HCT116 (cell line): ENCODE results near the gene CSNK1G1. TPM values are rescaled to one million over a fixed set of nuclear protein-coding genes. Genes with fewer than 3 reads are reported as not detected.

Source experiments
- ATAC-seq: fragments of 200-7000 bp; cut with Tn5 transposase; 2 replicates; pipeline ENCODE4 v1.9.1; 2020; ENCODE audit warnings: mild to moderate bottlenecking, moderate library complexity
- BruUV-seq: library from RNA; stranded (reverse); fragments of 400-500 nt; replicated peaks from 2 replicates; lab custom pipeline; 2021; lab: Mats Ljungman, UMichigan
- CTCF ChIA-PET: fragments of 300-600 bp; sonication (Branson Sonifier 250); formaldehyde crosslinking; loops from one replicate; lab custom pipeline; 2021; ENCODE audit warnings: antibody characterized with exemption; lab: Charles Lee
- POLR2A ChIA-PET: fragments of 300-600, 350-600 bp; sonication (Branson Sonifier 250); formaldehyde crosslinking; loops from one replicate; lab custom pipeline; 2021; ENCODE audit warnings: antibody characterized with exemption; lab: Charles Lee
- RAD21 ChIA-PET, 2 experiments: fragments of 300-600 bp; sonication (Branson Sonifier 250); formaldehyde crosslinking; loops; one replicate each; lab custom pipeline; 2023; ENCODE audit warnings: low total read pairs in 2 of 2; ENCODE audit not compliant: uncharacterized antibody in 2 of 2, unreplicated experiment in 2 of 2, low non-redundant PET in 1 of 2; lab: Charles Lee
- DNase-seq: peaks from one replicate; pipeline ENCODE4 v3.0.0-alpha.2; 2010; ENCODE audit warnings: low read depth, low spot score
- H2AFZ ChIP-seq: fragments of 200-600 bp; shearing (Covaris generic), sonication (generic); 2 replicates; pipeline ENCODE4 v1.6.1; 2017; ENCODE audit warnings: low read depth, mixed run types, mixed read lengths, antibody characterized with exemption, low read length; ENCODE audit not compliant: poor library complexity, severe bottlenecking
- H3K27ac ChIP-seq: 2 replicates; pipeline ENCODE4 v1.5.1; 2012; ENCODE audit warnings: low read depth, low read length
- H3K27me3 ChIP-seq: fragments of 200-600 bp; sonication (generic); 2 replicates; pipeline ENCODE4 v1.6.1; 2016; ENCODE audit warnings: mixed run types, low read length, mixed read lengths; ENCODE audit not compliant: insufficient read depth
- H3K36me3 ChIP-seq, 2 experiments: fragments of 200-500 bp in 1 of 2; fragments of 200-600 bp in 1 of 2; sonication (Bioruptor generic) in 1 of 2; sonication (generic) in 1 of 2; 2 replicates each; pipeline versions ENCODE4 v1.5.1 to v1.6.1; 2014 to 2016; ENCODE audit warnings: low read length in 2 of 2, inconsistent platforms in 1 of 2, mixed read lengths in 1 of 2, mixed run types in 1 of 2; ENCODE audit not compliant: insufficient read depth in 2 of 2, control insufficient read depth in 1 of 2
- H3K4me1 ChIP-seq, 2 experiments: fragments of 200-600 bp in 1 of 2; sonication (generic) in 1 of 2; 2 replicates each; pipeline versions ENCODE4 v1.5.1 to v1.6.1; 2012 to 2017; ENCODE audit warnings: low read length in 2 of 2, inconsistent platforms in 1 of 2, mild to moderate bottlenecking in 1 of 2, mixed read lengths in 1 of 2, mixed run types in 1 of 2, moderate library complexity in 1 of 2; ENCODE audit not compliant: insufficient read depth in 2 of 2, control insufficient read depth in 1 of 2
- H3K4me2 ChIP-seq: fragments of 200-600 bp; sonication (generic); 2 replicates; pipeline ENCODE4 v1.6.1; 2017; ENCODE audit warnings: mixed run types, low read length, mixed read lengths
- H3K4me3 ChIP-seq, 2 experiments: fragments of 200-600 bp in 1 of 2; sonication (generic) in 1 of 2; replicated peaks in 1 of 2; 2 replicates each; pipeline ENCODE4 v1.5.1; 2011 to 2016; ENCODE audit warnings: low read length in 2 of 2, control low read depth in 1 of 2, low read depth in 1 of 2, mild to moderate bottlenecking in 1 of 2, mixed read lengths in 1 of 2, mixed run types in 1 of 2
- H3K79me2 ChIP-seq: fragments of 200-600 bp; sonication (generic); 2 replicates; pipeline ENCODE4 v1.6.1; 2017; ENCODE audit warnings: mild to moderate bottlenecking, mixed run types, low read length, moderate library complexity, mixed read lengths; ENCODE audit not compliant: insufficient read depth
- H3K9ac ChIP-seq: fragments of 200-600 bp; sonication (generic); 2 replicates; pipeline ENCODE4 v1.6.1; 2016; ENCODE audit warnings: low read length, mixed read lengths
- H3K9me2 ChIP-seq: fragments of 200-600 bp; sonication (generic), shearing (Covaris generic); 2 replicates; pipeline ENCODE4 v1.6.1; 2017; ENCODE audit warnings: mixed run types, mild to moderate bottlenecking, moderate library complexity; ENCODE audit not compliant: insufficient read depth
- H3K9me3 ChIP-seq, 2 experiments: fragments of 200-500 bp in 1 of 2; fragments of 200-600 bp in 1 of 2; sonication (Bioruptor generic) in 1 of 2; sonication (generic) in 1 of 2; 2 replicates each; pipeline ENCODE4 v1.6.1; 2014 to 2017; ENCODE audit warnings: low read length in 2 of 2, mixed read lengths in 2 of 2, inconsistent platforms in 1 of 2, low read depth in 1 of 2, mild to moderate bottlenecking in 1 of 2, mixed run types in 1 of 2, moderate library complexity in 1 of 2; ENCODE audit not compliant: control insufficient read depth in 1 of 2, insufficient read depth in 1 of 2
- H4K20me1 ChIP-seq: fragments of 200-600 bp; sonication (generic), shearing (Covaris generic); 2 replicates; pipeline ENCODE4 v1.6.1; 2017; ENCODE audit warnings: mixed run types, mild to moderate bottlenecking, moderate library complexity; ENCODE audit not compliant: insufficient read depth
- CBX3 ChIP-seq: IDR thresholded peaks from 2 replicates; pipeline ENCODE4 v1.6.1; 2012; ENCODE audit warnings: low read depth
- CEBPB ChIP-seq: IDR thresholded peaks from 2 replicates; pipeline ENCODE4 v1.6.1; 2012; ENCODE audit warnings: low read depth
- CTCF ChIP-seq, 3 experiments: fragments of 200-600 bp in 1 of 3; sonication (generic) in 1 of 3; IDR thresholded peaks in 2 of 3; conservative IDR thresholded peaks in 1 of 3; 2 replicates each; pipeline ENCODE4 v1.5.1; 2012 to 2017; ENCODE audit warnings: low read depth in 2 of 3, low read length in 2 of 3, antibody characterized with exemption in 1 of 3, borderline replicate concordance in 1 of 3, control low read depth in 1 of 3, mild to moderate bottlenecking in 1 of 3, mixed read lengths in 1 of 3, mixed run types in 1 of 3, moderate library complexity in 1 of 3; ENCODE audit not compliant: insufficient read depth in 1 of 3
- EGR1 ChIP-seq: IDR thresholded peaks from 2 replicates; pipeline ENCODE4 v1.6.1; 2012; ENCODE audit warnings: low read depth
- EZH2 ChIP-seq: fragments of 200-600 bp; sonication (generic); IDR thresholded peaks from 2 replicates; pipeline ENCODE4 v1.6.1; 2017; ENCODE audit warnings: antibody characterized with exemption, mixed run types
- EZH2phosphoT487 ChIP-seq: fragments of 200-600 bp; IDR thresholded peaks from 2 replicates; pipeline ENCODE4 v1.6.1; 2018; ENCODE audit warnings: antibody characterized with exemption, borderline replicate concordance
- JUND ChIP-seq: IDR thresholded peaks from 2 replicates; pipeline ENCODE4 v1.6.1; 2012
- MAX ChIP-seq: IDR thresholded peaks from 2 replicates; pipeline ENCODE4 v1.6.1; 2012
- POLR2A ChIP-seq: IDR thresholded peaks from 2 replicates; pipeline ENCODE4 v1.7.0; 2011; ENCODE audit warnings: borderline replicate concordance; ENCODE audit not compliant: insufficient read depth, insufficient read length; ENCODE audit errors: extremely low read depth
- RAD21 ChIP-seq: IDR thresholded peaks from 2 replicates; pipeline ENCODE4 v1.6.1; 2012; ENCODE audit warnings: low read depth, mild to moderate bottlenecking
- SIN3A ChIP-seq: IDR thresholded peaks from 2 replicates; pipeline ENCODE4 v1.6.1; 2012; ENCODE audit warnings: low read depth
- SP1 ChIP-seq: IDR thresholded peaks from 2 replicates; pipeline ENCODE4 v1.6.1; 2012; ENCODE audit warnings: low read depth
- TCF7L2 ChIP-seq: IDR thresholded peaks from 2 replicates; pipeline ENCODE4 v1.7.0; 2011; ENCODE audit warnings: borderline replicate concordance, inconsistent platforms; ENCODE audit not compliant: insufficient read depth, insufficient read length; ENCODE audit errors: extremely low read depth
- YY1 ChIP-seq: IDR thresholded peaks from 2 replicates; pipeline ENCODE4 v1.6.1; 2011; ENCODE audit warnings: low read length, low read depth, moderate library complexity, mild to moderate bottlenecking; ENCODE audit not compliant: insufficient replicate concordance; ENCODE audit errors: extremely low read depth
- ZFX ChIP-seq: fragments of 450-650 bp; IDR thresholded peaks from 2 replicates; pipeline ENCODE4 v1.6.1; 2017
- ZNF274 ChIP-seq: fragments of 200-500 bp; sonication (Bioruptor generic); IDR thresholded peaks from 2 replicates; pipeline ENCODE4 v1.6.1; 2014; ENCODE audit warnings: mild to moderate bottlenecking, low read depth, low read length, inconsistent platforms
- intact Hi-C: fragments of 100-400 bp; cut with micrococcal nuclease; formaldehyde crosslinking; loops from 2 replicates; pipeline ENCODE4 v1.10.0; 2022
- total RNA-seq: library from RNA; stranded (reverse); gene quantifications from one replicate; pipeline ENCODE4 v1.2.1, GENCODE V29; 2021; ENCODE audit not compliant: unreplicated experiment
- TF ChIP-seq, protein P1 (sequence below): IDR thresholded peaks from 2 replicates; pipeline ENCODE4 v1.6.1; 2012; ENCODE audit warnings: low read depth

Gene CSNK1G1
- total RNA-seq, 1 experiment from 2014 or later = 21.1 TPM

DNA sequence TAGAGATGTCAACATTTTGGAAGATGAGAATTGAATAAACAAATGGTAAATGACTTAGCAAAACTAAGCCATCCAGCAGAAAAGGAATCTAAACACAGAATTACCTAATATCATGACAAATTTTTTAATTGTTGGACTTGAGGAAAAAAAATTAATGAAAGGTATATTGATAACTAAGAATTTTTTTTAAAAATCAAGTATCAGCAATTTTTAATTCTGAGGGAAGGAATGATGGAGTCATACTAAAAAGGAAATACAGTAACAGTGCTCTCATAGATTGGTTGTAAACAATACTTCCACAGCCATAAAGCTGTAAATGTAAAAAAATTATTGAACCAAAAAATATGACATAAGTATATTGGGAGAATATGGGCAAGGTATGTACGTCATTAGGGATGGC is 68.0 kb downstream of the CSNK1G1 start:
- no TSS peak for BruUV-seq
- RAD21 ChIA-PET = no interaction called here
- intact Hi-C loops = no loop called here

More for the DNA sequence above, 68.0 kb downstream of the CSNK1G1 start:
- DNase-seq = no peak
- Histone ChIP-seq H2AFZ (no peak overlapping the region), H3K27ac (no peak overlapping the region), H3K4me1 (peaks cover 0 to 3% of the 10 kb centered on the region in 2 experiments; a peak in 2 of 4 replicates), H3K4me2 (no peak overlapping the region), H3K9ac (no peak overlapping the region), H3K9me2 (0 out of 2 replicates have a peak, but pooled peaks cover 4% of the 10 kb centered on the region), H3K79me2 (peaks cover 58% of the 10 kb centered on the region), H3K4me3 (no peak overlapping the region), H3K36me3 (no peaks in the 10 kb centered on the region), H4K20me1 (peaks cover 4% of the 10 kb centered on the region; the same call in 1 of the 2 replicates), H3K27me3 (no peaks in the 10 kb centered on the region), H3K9me3 (no peaks in the 10 kb centered on the region)
- ChIA-PET CTCF (no interaction called here), POLR2A (no interaction called here)
- ATAC-seq = no peak
- TF ChIP-seq EZH2phosphoT487 = no peak
- TF ChIP-seq RAD21 = no peak
- TF ChIP-seq YY1 = no peak
- no peak for TF ChIP-seq POLR2A
- TF ChIP-seq EGR1 = no peak
- no peak for TF ChIP-seq CTCF (IDR thresholded peaks at IDR 0.05 in 2 of 3, conservative IDR thresholded peaks at IDR 0.05 in 1 of 3; ENCODE audit: borderline replicate concordance in 1 of 3, insufficient read depth in 1 of 3, low read depth in 2 of 3, low read length in 2 of 3)
- TF ChIP-seq EZH2 = no peak
- no peak for TF ChIP-seq ZNF274
- no peak for TF ChIP-seq CEBPB
- TF ChIP-seq TCF7L2 = no peak
- no peak for TF ChIP-seq JUND
- TF ChIP-seq CBX3 = no peak
- no peak for TF ChIP-seq SP1
- TF ChIP-seq, protein P1, sequence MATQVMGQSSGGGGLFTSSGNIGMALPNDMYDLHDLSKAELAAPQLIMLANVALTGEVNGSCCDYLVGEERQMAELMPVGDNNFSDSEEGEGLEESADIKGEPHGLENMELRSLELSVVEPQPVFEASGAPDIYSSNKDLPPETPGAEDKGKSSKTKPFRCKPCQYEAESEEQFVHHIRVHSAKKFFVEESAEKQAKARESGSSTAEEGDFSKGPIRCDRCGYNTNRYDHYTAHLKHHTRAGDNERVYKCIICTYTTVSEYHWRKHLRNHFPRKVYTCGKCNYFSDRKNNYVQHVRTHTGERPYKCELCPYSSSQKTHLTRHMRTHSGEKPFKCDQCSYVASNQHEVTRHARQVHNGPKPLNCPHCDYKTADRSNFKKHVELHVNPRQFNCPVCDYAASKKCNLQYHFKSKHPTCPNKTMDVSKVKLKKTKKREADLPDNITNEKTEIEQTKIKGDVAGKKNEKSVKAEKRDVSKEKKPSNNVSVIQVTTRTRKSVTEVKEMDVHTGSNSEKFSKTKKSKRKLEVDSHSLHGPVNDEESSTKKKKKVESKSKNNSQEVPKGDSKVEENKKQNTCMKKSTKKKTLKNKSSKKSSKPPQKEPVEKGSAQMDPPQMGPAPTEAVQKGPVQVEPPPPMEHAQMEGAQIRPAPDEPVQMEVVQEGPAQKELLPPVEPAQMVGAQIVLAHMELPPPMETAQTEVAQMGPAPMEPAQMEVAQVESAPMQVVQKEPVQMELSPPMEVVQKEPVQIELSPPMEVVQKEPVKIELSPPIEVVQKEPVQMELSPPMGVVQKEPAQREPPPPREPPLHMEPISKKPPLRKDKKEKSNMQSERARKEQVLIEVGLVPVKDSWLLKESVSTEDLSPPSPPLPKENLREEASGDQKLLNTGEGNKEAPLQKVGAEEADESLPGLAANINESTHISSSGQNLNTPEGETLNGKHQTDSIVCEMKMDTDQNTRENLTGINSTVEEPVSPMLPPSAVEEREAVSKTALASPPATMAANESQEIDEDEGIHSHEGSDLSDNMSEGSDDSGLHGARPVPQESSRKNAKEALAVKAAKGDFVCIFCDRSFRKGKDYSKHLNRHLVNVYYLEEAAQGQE = no peak
- TF ChIP-seq SIN3A = no peak
- TF ChIP-seq ZFX = no peak
- no peak for TF ChIP-seq MAX
